GM18508 (cell line): ENCODE data around the gene KLHL22.
"Not testable (repeated sequence)": the region's sequence is repeated elsewhere in the genome, so short reads cannot be mapped to it uniquely, and the experiment has no call there.

ENCODE experiments used
- ATAC-seq: cut with Tn5 transposase; IDR thresholded peaks from one replicate; pipeline ENCODE4 v1.9.1; 2021; ENCODE audit warnings: moderate number of reproducible peaks; ENCODE audit not compliant: insufficient read depth, unreplicated experiment

The KLHL22 gene

DNA sequence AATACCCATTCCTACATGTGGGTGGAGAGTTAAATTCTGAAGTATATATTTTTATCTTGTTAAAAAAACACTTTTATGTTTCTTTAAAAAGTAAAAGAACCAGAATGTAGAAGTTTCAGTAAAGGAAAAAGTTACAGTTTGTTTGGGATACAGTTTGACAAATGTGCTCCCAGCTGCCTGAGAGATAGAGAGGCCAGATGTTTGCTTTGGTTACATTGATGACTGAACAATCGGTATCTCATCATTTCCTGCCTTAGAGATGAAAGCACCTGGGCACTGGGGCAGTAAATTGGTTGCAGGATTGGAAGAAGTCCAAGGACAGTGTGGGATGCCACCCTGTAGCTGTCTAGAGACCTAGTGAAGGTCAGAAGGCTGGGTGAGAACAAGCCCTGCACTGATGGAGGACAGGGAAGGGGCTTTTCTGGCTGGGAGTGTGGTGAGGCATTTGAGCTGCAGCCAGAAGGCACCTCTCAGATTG lies 28.4 kb upstream of the KLHL22 start:
- no peak for ATAC-seq

DNA sequence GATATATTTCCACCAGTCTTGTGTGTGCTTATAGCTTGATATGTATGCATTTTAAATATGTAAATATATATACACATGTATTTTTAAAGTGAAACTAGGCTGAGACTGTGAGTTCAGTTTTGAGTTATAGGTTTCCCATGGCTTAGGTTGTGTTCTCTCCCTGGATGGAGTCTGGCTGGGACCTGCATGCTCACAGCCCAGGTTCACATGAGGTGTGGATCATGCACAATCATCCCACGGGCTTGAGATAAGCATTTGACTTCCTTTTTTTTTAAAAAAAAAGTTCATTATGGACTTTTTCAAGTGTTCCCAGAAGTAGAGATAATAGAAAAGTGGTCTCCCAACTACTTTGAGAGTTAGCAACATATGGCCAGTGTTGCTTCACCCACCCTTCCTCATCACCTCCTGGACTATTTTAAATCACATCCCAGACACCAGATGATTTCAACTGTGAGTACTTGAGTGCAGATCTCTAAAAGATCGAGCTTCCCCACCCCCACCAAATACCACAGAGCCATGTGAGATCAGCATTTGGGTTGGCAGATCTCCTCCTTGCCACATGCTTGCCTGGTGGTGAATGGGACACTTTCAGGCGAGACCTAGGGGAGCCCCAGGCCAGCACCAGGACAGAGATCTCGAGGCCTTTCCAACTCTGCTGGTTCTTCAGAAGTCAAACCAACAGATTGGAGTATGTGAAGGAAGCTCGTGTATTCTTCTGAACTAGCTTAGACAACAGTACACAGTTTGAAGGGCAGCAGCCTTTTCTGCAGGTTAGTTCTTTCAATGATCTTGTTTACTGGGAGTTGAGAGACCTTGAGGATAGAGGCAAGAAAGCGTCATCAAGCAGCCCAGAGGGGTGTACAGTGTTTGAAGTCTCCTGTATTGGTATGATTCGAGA lies 27.7 kb upstream of the KLHL22 start:
- no peak for ATAC-seq

DNA sequence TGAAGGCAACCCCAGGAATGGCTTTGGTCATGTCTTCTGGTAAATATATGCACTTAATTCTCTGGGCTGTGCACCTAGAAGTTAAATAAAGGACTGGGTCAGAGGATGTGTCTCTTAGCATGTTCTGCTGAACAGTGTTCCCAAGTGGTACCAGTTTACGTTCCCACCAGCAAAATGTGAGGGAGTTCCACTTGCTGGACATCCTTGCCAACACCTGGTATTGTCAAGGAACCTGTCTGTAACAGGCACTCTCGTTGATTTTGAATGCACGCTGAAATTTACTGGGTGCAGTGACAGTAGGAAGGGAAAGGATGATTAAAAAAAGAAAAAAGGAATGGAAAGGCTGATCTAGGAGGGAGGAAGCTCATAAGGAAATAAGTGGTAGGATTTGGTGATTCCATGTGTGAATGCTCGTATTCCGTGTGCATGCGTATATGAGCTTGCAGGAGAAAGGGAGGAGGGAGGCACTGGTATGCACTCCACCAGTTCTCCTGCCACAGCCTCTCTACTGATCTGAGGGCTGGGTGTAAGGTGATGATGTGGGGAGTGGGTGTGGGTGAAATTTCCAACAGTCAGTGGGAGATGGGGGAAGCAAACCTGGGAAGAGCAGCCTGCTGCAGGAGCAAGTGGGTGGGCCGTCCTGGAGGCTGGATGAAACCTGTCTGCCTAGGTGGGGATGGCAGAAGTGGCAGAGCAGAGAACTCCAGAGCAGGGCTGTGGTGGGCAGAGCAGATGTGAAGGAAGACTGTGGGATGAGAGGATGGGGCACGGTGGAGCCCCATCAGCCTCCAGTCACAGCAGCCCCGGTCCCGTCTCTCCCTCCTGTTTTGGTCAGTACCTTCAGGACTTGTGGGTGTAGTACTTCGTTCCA lies 26.8 kb upstream of the KLHL22 start:
- no peak for ATAC-seq

- ATAC-seq, result no peak
Measured at GRCh38 chr22:20520093-20520511, 24.5 kb upstream of the KLHL22 start.

DNA sequence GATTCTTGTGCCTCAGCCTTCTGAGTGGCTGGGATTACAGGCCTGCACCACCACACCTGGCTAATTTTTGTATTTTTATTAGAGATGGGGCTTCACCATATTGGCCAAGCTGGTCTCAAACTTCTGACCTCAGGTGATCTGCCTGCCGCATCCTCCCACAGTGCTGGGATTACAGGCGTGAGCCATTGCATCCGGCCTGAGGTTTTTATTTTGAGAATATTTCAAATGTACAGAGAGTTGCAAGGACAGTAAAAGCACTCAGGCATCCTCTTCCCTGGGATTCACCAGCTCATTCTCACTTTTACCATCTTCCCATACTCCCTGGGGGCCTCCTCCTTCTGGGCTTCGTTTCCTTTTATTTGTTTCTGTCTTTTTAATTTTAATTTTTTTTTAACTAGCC lies 24.0 kb upstream of the KLHL22 start:
- ATAC-seq, result no peak

DNA sequence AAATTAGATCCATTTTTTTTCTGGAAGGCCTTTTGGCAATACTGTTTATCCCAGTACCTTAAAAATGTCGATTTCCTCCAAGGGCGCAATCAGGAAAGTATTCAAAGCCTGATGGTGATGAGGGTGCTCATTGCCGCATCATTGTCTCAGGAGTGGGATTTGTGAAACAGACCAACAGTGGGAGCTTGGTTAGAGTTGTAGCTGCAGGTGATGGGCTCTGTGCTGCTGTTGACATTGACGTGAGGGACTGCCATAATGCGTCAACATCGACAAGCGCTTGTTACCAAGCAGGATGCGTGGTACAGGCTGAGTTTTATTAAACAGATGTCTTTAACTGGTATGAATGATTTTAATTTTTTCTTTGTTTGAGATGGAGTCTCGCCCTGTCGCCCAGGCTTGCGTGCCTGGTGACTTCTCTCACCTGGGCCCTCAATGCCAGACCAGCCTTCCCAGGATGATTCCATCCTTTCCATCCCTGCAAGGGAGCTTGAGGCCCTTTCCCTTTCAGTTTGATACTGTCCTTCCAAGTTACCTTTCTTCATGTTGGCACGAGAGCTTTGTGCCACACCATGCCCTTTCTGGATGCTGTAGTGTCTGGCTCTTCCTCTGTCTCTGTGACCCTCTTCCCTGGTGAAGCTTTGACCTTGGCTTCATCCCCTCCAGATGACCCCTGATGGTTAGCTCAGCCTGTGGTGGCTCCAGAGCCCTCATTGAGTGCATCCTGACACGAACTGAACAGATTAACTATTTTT lies 22.4 kb upstream of the KLHL22 start:
- ATAC-seq, result no peak

GRCh38 chr22:20517422-20517821 lies 21.8 kb upstream of the KLHL22 start:
- ATAC-seq, result no peak

- no peak for ATAC-seq
Measured at GRCh38 chr22:20516399-20516798, 20.8 kb upstream of the KLHL22 start.

DNA sequence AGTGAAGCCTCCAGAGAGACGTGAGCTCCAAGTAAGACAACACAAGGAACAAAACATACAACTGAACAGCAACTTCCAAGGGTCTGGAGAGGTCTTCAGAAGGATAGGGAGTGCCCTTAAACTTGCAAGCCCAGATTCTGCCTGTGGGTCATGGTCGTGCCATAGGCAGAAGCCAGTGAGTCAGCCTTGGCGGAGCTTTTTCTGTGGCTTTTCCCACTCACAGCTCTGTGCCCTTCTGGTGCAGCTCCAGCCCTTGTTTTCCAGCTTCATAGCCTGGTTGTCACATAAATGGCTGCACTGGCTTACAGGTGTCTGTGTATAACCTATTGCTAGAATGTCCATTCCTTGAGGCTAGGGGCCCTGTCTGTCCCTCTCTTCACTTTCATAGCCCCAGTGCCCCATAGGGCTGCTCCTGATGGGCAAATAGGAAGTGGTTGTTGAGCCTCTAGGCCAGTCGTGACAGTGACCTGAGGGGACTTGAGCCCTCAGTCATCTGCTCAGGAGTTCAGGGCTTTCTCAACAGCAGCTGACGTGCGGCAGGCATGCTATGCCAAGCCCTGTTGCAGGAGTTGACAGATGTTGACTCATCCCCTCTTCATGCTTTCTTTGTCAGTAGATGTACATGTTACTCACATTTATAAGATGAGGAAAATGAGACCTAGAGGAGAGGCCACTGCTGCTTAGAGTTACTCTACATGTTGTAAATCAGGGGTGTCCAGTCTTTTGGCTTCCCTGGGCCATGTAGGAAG lies 19.2 kb upstream of the KLHL22 start:
- no peak for ATAC-seq

GRCh38 chr22:20511578-20512229 lies 16.1 kb upstream of the KLHL22 start:
- ATAC-seq, result no peak

DNA sequence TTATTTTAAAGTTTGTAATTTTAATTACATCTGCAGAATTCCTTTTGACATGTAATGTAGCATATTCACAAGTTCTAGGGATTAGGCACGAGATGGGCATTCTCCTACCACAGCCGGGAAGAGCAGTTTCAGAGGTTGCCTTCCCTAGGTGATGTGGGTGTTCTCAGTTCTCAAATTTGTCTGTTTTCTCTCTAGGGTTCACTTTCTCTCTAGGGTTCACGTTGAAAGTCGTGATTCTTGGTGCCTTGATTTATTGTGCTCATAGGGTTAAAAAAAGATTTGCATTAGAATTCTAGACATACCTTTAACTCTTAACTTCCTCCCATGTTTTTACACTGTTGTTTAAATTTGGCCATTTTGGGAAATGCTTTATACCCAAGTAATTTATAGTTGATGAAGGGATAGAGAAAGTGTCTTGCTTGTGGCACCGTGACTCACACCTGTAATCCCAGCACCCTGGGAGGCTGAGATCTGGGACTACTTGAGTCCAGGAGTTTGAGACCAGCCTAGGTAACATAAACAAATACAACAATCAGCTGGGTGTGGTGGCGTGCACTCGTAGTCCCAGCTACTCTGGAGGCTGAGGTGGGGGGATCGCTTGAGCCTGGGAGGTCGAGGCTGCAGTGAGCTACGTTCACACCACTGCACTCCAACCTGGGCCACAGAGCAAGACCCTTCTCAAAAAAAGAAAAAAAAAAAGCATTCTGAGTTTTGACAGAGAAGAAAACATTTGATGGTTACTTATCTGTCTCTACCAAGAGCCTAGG lies 15.4 kb upstream of the KLHL22 start:
- no peak for ATAC-seq

DNA sequence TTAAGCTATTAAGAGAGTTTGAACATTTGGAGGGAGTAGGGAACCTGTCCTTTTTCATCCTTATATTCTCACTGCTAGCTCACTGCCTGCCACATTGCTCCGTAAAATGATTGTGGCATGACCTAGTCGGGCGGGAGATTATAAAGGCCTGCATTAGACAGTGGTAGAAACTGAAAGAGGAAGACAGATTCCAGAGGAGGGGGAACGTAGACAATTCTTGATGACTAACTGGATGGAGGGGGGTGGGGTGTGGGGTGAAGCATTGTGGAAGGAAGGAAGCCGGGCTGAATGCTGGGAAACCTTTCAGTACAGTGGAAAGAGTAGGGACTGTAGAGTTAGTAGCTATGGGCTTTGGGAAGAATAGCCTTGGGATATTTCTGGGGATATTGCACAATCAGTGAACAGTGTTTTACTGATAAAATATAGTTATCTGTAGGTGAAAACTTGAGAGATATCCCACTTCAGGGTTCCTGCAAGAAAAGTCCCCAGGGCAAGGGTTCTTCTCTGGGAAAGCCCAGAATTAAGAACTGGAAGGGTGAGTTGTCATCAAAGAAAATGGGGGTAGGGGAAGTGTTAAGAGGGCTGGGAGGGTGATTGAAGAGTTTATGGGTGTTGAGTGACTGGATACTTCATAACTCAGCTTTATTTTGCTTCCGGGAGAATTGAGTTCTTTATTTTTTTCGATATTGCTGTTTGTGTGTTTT lies 13.9 kb upstream of the KLHL22 start:
- ATAC-seq, result no peak

DNA sequence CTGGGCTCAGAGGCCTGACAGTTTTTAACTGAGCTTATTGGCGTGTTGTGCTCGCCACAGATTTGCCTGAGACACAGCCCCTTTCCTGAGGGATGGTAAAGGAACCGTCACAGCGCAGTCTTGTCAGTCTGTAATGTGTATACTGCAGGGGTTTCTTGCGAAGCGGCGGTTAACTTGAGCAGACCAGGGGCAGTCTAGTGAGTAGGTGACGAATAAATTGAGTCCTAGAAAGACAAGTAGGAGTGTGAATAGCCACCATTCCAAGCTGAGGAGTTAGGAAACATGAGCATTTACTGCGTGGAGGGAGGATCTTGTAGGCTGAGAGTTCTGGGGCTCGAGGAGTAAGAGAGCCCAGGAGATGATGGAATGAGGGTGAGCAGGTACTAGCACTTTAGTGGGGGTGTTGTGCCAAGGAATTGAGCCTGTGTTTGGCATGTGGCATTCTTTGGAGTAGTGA lies 13.2 kb upstream of the KLHL22 start:
- no peak for ATAC-seq

- not testable (repeated sequence) for ATAC-seq
Measured at GRCh38 chr22:20508067-20508755, 12.6 kb upstream of the KLHL22 start.

DNA sequence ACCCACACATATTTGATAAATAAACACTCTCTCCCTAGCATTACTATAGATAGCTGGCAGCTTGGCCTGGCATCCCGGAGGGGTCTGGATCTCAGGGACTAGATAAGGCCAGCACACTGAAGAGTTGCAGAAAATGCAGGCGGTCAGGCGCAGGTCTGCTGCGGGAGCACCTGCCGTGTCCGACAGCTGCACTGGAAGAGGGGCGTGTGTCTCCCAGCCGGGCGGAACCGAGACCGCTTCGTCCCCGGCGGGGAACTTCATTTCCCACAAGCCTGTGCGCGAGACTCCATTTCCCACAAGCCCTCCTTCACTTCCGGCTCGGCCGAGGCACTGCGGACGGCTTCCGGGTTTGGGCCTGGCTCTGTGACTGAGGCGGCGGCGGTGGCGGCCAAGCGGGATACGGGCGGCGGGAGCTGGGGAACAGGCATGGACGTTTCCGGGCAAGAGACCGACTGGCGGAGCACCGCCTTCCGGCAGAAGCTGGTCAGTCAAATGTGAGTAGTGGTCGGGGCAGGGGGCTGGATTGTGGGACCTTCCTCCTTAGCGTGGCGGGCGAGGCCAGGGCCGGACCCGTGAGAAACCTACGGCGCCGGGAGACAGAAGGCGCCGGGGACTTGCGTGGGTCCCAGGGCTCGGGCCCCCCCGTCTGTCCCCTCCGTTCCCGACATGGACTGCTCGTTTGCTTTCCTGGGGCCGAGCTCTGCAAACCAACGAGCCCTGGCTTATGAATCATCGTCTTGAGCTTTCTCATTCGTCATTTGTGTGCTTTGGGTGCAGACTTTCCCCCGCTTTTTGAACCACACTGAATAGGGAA lies 11.9 kb upstream of the KLHL22 start, which contains the start of gene MED15:
Gene MED15 (plus strand): TSS at position 358 of the 814 bp plus-strand sequence. CDS start 69 bp downstream, at position 427.
- peak; percentile 43 for ATAC-seq

- ATAC-seq, result no peak
Measured at GRCh38 chr22:20506543-20507252, 11.1 kb upstream of the KLHL22 start.
